Measurements from ENCODE around the gene YIF1A. TPM values are rescaled to one million over a fixed set of nuclear protein-coding genes. Genes with fewer than 3 reads are reported as not detected.
A peak's percentile ranks its signal among the peaks of the same experiment; 100 is the strongest.
"Not testable (repeated sequence)": the region's sequence is repeated elsewhere in the genome, so short reads cannot be mapped to it uniquely, and the experiment has no call there.

YIF1A gene
- total RNA-seq, 1 experiment from 2014 or later: 54.7 TPM

- TF ChIP-seq CTCF (IDR thresholded peaks at IDR 0.05 in 2 of 3, conservative IDR thresholded peaks at IDR 0.05 in 1 of 3; ENCODE audit: borderline replicate concordance in 1 of 3, insufficient read depth in 1 of 3, low read depth in 2 of 3, low read length in 2 of 3) (peak; percentile 77 to 97 (median 94); a peak in 5 of 6 replicates), CBX3 (IDR thresholded peaks at IDR 0.05; ENCODE audit: low read depth) (no peak)
These were observed 23.1 kb upstream of the YIF1A start (continued) for GRCh38 chr11:66311965-66312548.

- Histone ChIP-seq H3K36me3 (ENCODE audit: control insufficient read depth in 1 of 2, insufficient read depth in 2 of 2, low read length in 2 of 2) (no peaks in the 10 kb centered on the region), H3K79me2 (ENCODE audit: insufficient read depth, low read length) (no peaks in the 10 kb centered on the region), H4K20me1 (ENCODE audit: insufficient read depth) (no peaks in the 10 kb centered on the region), H3K9ac (ENCODE audit: low read length) (peak overlapping the region; percentile 71), H3K4me1 (ENCODE audit: control insufficient read depth in 1 of 2, insufficient read depth in 2 of 2, low read length in 2 of 2) (peaks cover 16 to 37% of the 10 kb centered on the region in 2 experiments), H3K9me2 (ENCODE audit: insufficient read depth) (no peaks in the 10 kb centered on the region), H3K27me3 (ENCODE audit: insufficient read depth, low read length) (no peaks in the 10 kb centered on the region), H3K9me3 (ENCODE audit: control insufficient read depth in 1 of 2, insufficient read depth in 1 of 2, low read depth in 1 of 2, low read length in 2 of 2) (no peaks in the 10 kb centered on the region), H2AFZ (ENCODE audit: low read depth, low read length, poor library complexity, severe bottlenecking) (peak overlapping the region; percentile 74), H3K4me3 (replicated peaks in 1 of 2; ENCODE audit: low read depth in 1 of 2, low read length in 2 of 2) (peak overlapping the region; percentile 41 to 57), H3K4me2 (ENCODE audit: low read length) (peak overlapping the region; percentile 99), H3K27ac (ENCODE audit: low read depth, low read length) (peak overlapping the region; percentile 72)
- intact Hi-C loops (cut with micrococcal nuclease): loop anchor here (1.0 to 5.0 kb wide), 3 partner anchors 61 to 119 kb away; partner anchors contain the start of gene SLC29A2
- BruUV-seq (replicated peaks): TSS peak; percentile 73
- ChIA-PET RAD21 (ENCODE audit: low non-redundant PET in 1 of 2, low total read pairs in 2 of 2, uncharacterized antibody in 2 of 2, unreplicated experiment in 2 of 2) (interaction anchor here (1.8 to 2.9 kb wide), 3 partner anchors 24 to 75 kb away, joined by 6 to 17 read pairs (median 12); partner anchors contain the start of gene RIN1 (in 2 of the 2)), CTCF (interaction anchor here (0.6 to 3.4 kb wide), 22 partner anchors 9 to 367 kb away, joined by 3 to 121 read pairs (median 10); partner anchors contain the start of genes BRMS1, MRPL11, RBM4B and RIN1), POLR2A (interaction anchor here (0.7 to 3.0 kb wide), 7 partner anchors 10 to 366 kb away, joined by 3 to 18 read pairs (median 7); partner anchors contain the start of genes BRMS1, RBM4B, RIN1 and YIF1A)
- peak; percentile 57 for ATAC-seq
- DNase-seq (ENCODE audit: low read depth, low spot score): no peak
- TF ChIP-seq CEBPB (IDR thresholded peaks at IDR 0.05; ENCODE audit: low read depth) (no peak), REST (IDR thresholded peaks at IDR 0.05; ENCODE audit: low read depth) (no peak), SP1 (IDR thresholded peaks at IDR 0.05; ENCODE audit: low read depth) (no peak), FOSL1 (IDR thresholded peaks at IDR 0.05; ENCODE audit: low read depth) (no peak), SIN3A (IDR thresholded peaks at IDR 0.05; ENCODE audit: low read depth) (no peak), TCF7L2 (IDR thresholded peaks at IDR 0.05; ENCODE audit: borderline replicate concordance, extremely low read depth, insufficient read depth, insufficient read length) (no peak), EZH2 (IDR thresholded peaks at IDR 0.05) (no peak)
These were observed 22.6 kb upstream of the YIF1A start for GRCh38 chr11:66311470-66311964.

GRCh38 chr11:66310803-66311440 lies 22.0 kb upstream of the YIF1A start:
- BruUV-seq (replicated peaks); DNase-seq (ENCODE audit: low read depth, low spot score); H3K4me2 ChIP-seq (ENCODE audit: low read length); H3K36me3 ChIP-seq (ENCODE audit: control insufficient read depth in 1 of 2, insufficient read depth in 2 of 2, low read length in 2 of 2); H3K27ac ChIP-seq (ENCODE audit: low read depth, low read length); H3K9me3 ChIP-seq (ENCODE audit: control insufficient read depth in 1 of 2, insufficient read depth in 1 of 2, low read depth in 1 of 2, low read length in 2 of 2); H3K27me3 ChIP-seq (ENCODE audit: insufficient read depth, low read length); H3K79me2 ChIP-seq (ENCODE audit: insufficient read depth, low read length); ATAC-seq; H3K9me2 ChIP-seq (ENCODE audit: insufficient read depth); H4K20me1 ChIP-seq (ENCODE audit: insufficient read depth); H3K9ac ChIP-seq (ENCODE audit: low read length); H3K4me3 ChIP-seq (replicated peaks in 1 of 2; ENCODE audit: low read depth in 1 of 2, low read length in 2 of 2): not testable (repeated sequence)
- Histone ChIP-seq H2AFZ (ENCODE audit: low read depth, low read length, poor library complexity, severe bottlenecking) (peak overlapping the region; percentile 16), H3K4me1 (ENCODE audit: control insufficient read depth in 1 of 2, insufficient read depth in 2 of 2, low read length in 2 of 2) (peaks cover 16 to 37% of the 10 kb centered on the region in 2 experiments)
- intact Hi-C loops (cut with micrococcal nuclease): loop anchor here (1.0 to 5.0 kb wide), 3 partner anchors 61 to 119 kb away; partner anchors contain the start of gene SLC29A2
- ChIA-PET CTCF (interaction anchor here (0.6 to 3.4 kb wide), 19 partner anchors 9 to 367 kb away, joined by 3 to 121 read pairs (median 10); partner anchors contain the start of genes MRPL11, RBM4B, RIN1 and TMEM151A), POLR2A (interaction anchor here (0.5 to 3.0 kb wide), 7 partner anchors 9 to 401 kb away, joined by 3 to 18 read pairs (median 7); partner anchors contain the start of genes RBM4B, RIN1 and YIF1A), RAD21 (ENCODE audit: low non-redundant PET in 1 of 2, low total read pairs in 2 of 2, uncharacterized antibody in 2 of 2, unreplicated experiment in 2 of 2) (interaction anchor here (1.8 to 2.9 kb wide), 3 partner anchors 25 to 75 kb away, joined by 6 to 17 read pairs (median 12); partner anchors contain the start of gene RIN1 (in 2 of the 2))

Measured in HCT116 (cell line).